Lung (tissue), 12 donors: ENCODE measurements around the gene NAV1. TPM values are rescaled to one million over a fixed set of nuclear protein-coding genes. Genes with fewer than 3 reads are reported as not detected.

Experiments
- ATAC-seq: fragments of 200-7000 bp; cut with Tn5 transposase; one replicate; pipeline ENCODE4 v1.9.1; 2020; ENCODE audit warnings: moderate number of reproducible peaks; ENCODE audit not compliant: insufficient read depth, low FRiP score
- DNase-seq, 3 donors: peaks; one replicate each; pipeline ENCODE4 v3.0.0-alpha.2; 2013 to 2017
- H3K27ac ChIP-seq, 2 donors: one replicate each; pipeline ENCODE4 v1.5.1; 2013; ENCODE audit warnings: mild to moderate bottlenecking in 2 of 2, moderate library complexity in 2 of 2, control low read depth in 1 of 2, inconsistent platforms in 1 of 2, low read depth in 1 of 2, low read length in 1 of 2
- H3K27me3 ChIP-seq, 3 donors: one replicate each; pipeline ENCODE4 v1.5.1; 2013; ENCODE audit warnings: low read length in 2 of 3; ENCODE audit not compliant: control insufficient read depth in 3 of 3, insufficient read depth in 3 of 3
- H3K36me3 ChIP-seq, 4 donors: one replicate each; pipeline ENCODE4 v1.5.1; 2013; ENCODE audit warnings: low read length in 4 of 4, mild to moderate bottlenecking in 1 of 4, moderate library complexity in 1 of 4; ENCODE audit not compliant: control insufficient read depth in 4 of 4, insufficient read depth in 4 of 4
- H3K4me1 ChIP-seq, 5 donors: one replicate each; pipeline ENCODE4 v1.5.1; 2013; ENCODE audit warnings: low read length in 5 of 5, mild to moderate bottlenecking in 2 of 5, moderate library complexity in 1 of 5; ENCODE audit not compliant: control insufficient read depth in 5 of 5, insufficient read depth in 5 of 5
- H3K4me3 ChIP-seq: one replicate; pipeline ENCODE4 v1.5.1; 2013; ENCODE audit warnings: mild to moderate bottlenecking, control low read depth, moderate library complexity
- H3K9ac ChIP-seq, 2 donors: one replicate each; pipeline ENCODE4 v1.5.1; 2013; ENCODE audit warnings: low read length in 2 of 2, control low read depth in 1 of 2; ENCODE audit not compliant: insufficient read depth in 1 of 2
- H3K9me3 ChIP-seq, 4 donors: one replicate each; pipeline ENCODE4 v1.5.1; 2013; ENCODE audit warnings: low read length in 3 of 4, mild to moderate bottlenecking in 1 of 4, moderate library complexity in 1 of 4; ENCODE audit not compliant: control insufficient read depth in 4 of 4, insufficient read depth in 3 of 4
- CTCF ChIP-seq: IDR thresholded peaks from 2 replicates; pipeline ENCODE4 v1.5.1; 2012; ENCODE audit warnings: mild to moderate bottlenecking; ENCODE audit errors: control extremely low read depth, extremely low read depth
- WGBS, 2 donors: extraction: QIAGEN DNeasy Blood & Tissue Kit; methylation state at CpG; one replicate each; pipeline ENCODE4 v1.1.7; 2013; 5-methylcytosine and 5-hydroxymethylcytosine counted together
- polyA plus RNA-seq, 2 donors: library from polyadenylated mRNA; stranded (reverse); fragments of 200-250 nt; gene quantifications; one replicate each; pipeline ENCODE4 v1.2.1, GENCODE V29; 2013
- total RNA-seq, 2 donors: library from RNA; depleted of rRNA in 1 of 2; stranded (reverse); fragments of >200 nt in 1 of 2; gene quantifications; one replicate each; pipeline ENCODE4 v1.2.1, GENCODE V29; 2014 to 2021
- donor health status: control.
- donor health status: control.
- donor health status: Bipolar disorder and iron deficiency.
- donor health status: healthy.
- donor health status: DM: yes; HTN: yes; CAD: no.

NAV1 gene
- total and polyA plus RNA-seq, 4 donors: 6.5 to 38.6 (median 17.9) TPM

- no peak overlapping the region for H3K4me3 ChIP-seq
- TF ChIP-seq CTCF: no peak
- ATAC-seq: peak; percentile 52
- WGBS, 2 donors: 20 to 42% methylated on average over 6 of the region's 6 CpGs
- no peaks in the 10 kb centered on the region for H3K36me3 ChIP-seq
- peak overlapping the region; percentile 55 to 79 for H3K27ac ChIP-seq
- no peaks in the 10 kb centered on the region for H3K27me3 ChIP-seq
- peak; percentile 76 to 90 (median 84) for DNase-seq
- H3K9me3 ChIP-seq: no peaks in the 10 kb centered on the region
- peaks cover 0 to 34% (median 13%) of the 10 kb centered on the region in 5 donors for H3K4me1 ChIP-seq
- no peak overlapping the region for H3K9ac ChIP-seq
These were observed 26.9 kb upstream of the NAV1 start for GRCh38 chr1:201511941-201512539.

GRCh38 chr1:201513498-201514243, 25.3 kb upstream of the NAV1 start:
- no peaks in the 10 kb centered on the region for H3K9me3 ChIP-seq
- ATAC-seq (no peak), DNase-seq (no peak)
- no peak overlapping the region for H3K9ac ChIP-seq
- H3K36me3 ChIP-seq: no peaks in the 10 kb centered on the region
- peak overlapping the region in 1 of 2 donors; percentile 17 for H3K27ac ChIP-seq
- H3K4me3 ChIP-seq: no peak overlapping the region
- WGBS, 2 donors: 96 to 99% methylated on average over 6 of the region's 6 CpGs
- TF ChIP-seq CTCF: no peak
- no peaks in the 10 kb centered on the region for H3K27me3 ChIP-seq
- peaks cover 0 to 25% (median 7%) of the 10 kb centered on the region in 5 donors for H3K4me1 ChIP-seq

- WGBS, 2 donors: 93 to 95% methylated on average over 2 of the region's 2 CpGs
- ATAC-seq: no peak
- H3K27me3 ChIP-seq: no peaks in the 10 kb centered on the region
- H3K4me3 ChIP-seq: no peak overlapping the region
- no peak for TF ChIP-seq CTCF
- H3K9me3 ChIP-seq: no peaks in the 10 kb centered on the region
- DNase-seq: no peak
- no peaks in the 10 kb centered on the region for H3K36me3 ChIP-seq
- H3K9ac ChIP-seq: no peak overlapping the region
- H3K4me1 ChIP-seq: peaks cover 0 to 25% (median 7%) of the 10 kb centered on the region in 5 donors
- H3K27ac ChIP-seq: no peak overlapping the region
These were observed 24.5 kb upstream of the NAV1 start for GRCh38 chr1:201514466-201514865.
